HK-2 (cell line): ENCODE measurements around the gene DOCK2.

Source experiments
- DNase-seq: peaks from one replicate; pipeline ENCODE4 v3.0.0-alpha.2; 2018; ENCODE audit not compliant: unreplicated experiment

DOCK2 gene

GRCh38 chr5:169904508-169904907 is 267.4 kb downstream of the DOCK2 start:
- no peak for DNase-seq

DNA sequence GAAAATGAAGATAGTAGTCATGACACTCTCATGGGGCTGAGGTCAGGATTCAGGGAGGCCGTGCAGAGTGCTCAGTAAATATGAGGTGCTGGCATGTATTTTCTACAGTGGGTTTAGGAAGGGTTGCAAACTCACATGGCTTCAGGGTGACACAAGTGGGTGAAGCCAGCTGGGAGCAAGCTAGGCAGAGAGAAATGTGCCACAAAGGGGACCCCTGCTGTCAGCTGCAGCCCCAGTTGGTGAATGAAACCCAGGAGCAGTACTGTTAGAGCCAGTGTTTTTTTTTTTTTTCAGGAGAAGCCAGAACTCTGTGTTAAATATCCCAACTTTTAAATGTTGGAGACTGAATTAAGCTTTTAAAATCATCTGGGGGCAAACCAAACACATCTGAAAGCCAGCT is 267.9 kb downstream of the DOCK2 start:
- no peak for DNase-seq

- no peak for DNase-seq
Measured at GRCh38 chr5:169906745-169907649, 269.9 kb downstream of the DOCK2 start.

DNA sequence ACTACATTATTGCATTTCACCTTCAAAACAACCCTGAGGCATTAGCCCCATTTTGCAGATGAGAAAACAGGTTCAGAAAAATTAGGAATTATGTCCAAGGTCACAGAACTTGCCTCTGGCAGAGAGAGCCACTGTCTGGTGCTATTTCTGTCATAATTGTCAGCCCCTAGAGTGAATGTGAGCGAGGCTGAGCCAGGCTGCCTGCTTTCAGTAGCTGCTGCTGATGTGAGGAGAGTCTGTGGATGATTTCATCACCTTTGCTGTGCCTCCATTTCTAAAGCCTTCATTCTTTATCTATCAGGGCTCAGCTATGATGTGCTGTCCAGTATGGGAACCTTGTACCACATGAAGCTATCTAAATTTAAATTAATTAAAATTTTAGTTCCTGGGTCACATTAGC is 271.8 kb downstream of the DOCK2 start:
- no peak for DNase-seq

- no peak for DNase-seq
Measured at GRCh38 chr5:169909945-169910344, 272.9 kb downstream of the DOCK2 start.

DNA sequence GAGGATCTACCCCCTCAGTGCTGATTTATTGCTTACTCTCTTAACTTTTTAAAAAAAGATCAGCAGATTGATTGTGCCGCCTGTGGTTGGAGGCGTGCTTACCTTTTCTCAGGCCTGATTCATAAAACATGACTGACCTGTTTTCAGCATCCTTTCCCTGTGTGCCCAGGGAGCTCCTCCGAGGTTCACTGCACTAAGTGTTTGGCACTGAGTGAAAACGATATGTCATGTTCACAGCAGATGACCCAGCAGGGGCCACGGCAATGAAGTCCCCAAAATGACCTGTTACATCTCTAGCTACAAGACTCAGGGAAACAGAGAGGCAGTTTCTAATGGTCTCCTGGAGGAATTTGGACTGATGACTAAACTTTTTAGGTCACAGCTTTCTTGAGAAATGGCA is 273.3 kb downstream of the DOCK2 start:
- DNase-seq = no peak

- no peak for DNase-seq
Measured at GRCh38 chr5:169911448-169912212, 274.6 kb downstream of the DOCK2 start.

- DNase-seq = no peak
Measured at GRCh38 chr5:169913479-169913878, 276.4 kb downstream of the DOCK2 start.

DNA sequence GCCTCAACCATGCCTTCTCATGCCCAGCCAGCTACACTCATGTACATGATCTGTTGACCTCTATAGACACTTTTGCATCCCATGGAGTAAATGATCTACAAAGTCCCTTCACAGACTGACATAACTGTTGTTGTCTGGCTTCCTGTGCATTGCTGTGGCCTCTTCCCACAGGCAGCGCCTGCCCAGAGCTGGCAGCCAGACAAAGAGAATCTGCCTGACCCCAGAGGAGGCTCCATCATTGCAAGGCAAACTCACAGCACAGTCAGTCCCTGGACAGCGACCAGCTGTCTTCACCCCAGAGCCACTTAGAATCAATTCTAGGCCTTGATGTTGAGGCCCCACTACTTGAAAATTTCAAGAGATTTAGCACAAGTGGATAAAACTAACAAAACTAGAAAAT is 277.7 kb downstream of the DOCK2 start:
- peak; percentile 7 for DNase-seq

GRCh38 chr5:169917500-169917899 is 280.4 kb downstream of the DOCK2 start:
- DNase-seq = no peak

GRCh38 chr5:169918228-169918627 is 281.2 kb downstream of the DOCK2 start:
- no peak for DNase-seq

- no peak for DNase-seq
Measured at GRCh38 chr5:169920474-169920873, 283.4 kb downstream of the DOCK2 start.

- DNase-seq = no peak
Measured at GRCh38 chr5:169921384-169921783, 284.3 kb downstream of the DOCK2 start.

GRCh38 chr5:169921949-169922348 is 284.9 kb downstream of the DOCK2 start:
- DNase-seq = no peak

DNA sequence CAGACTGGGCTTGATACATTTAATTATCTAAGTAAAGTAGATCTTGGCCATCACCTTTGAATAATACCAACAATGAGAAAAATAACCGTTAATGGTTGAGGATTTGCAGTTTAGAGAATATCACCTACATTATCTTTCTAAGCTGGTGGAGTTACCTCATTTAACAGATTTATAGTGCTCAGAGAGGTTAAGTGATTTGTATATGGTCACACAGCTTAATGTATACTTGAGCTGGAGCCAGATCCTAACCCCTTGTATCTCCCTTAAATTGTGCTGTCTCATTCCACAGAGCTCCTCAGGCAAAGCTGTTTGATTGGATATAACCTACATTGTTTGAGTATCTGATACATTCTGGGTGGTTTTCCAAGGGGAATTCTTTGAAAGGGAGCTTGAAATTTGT is 285.4 kb downstream of the DOCK2 start:
- DNase-seq = no peak

DNA sequence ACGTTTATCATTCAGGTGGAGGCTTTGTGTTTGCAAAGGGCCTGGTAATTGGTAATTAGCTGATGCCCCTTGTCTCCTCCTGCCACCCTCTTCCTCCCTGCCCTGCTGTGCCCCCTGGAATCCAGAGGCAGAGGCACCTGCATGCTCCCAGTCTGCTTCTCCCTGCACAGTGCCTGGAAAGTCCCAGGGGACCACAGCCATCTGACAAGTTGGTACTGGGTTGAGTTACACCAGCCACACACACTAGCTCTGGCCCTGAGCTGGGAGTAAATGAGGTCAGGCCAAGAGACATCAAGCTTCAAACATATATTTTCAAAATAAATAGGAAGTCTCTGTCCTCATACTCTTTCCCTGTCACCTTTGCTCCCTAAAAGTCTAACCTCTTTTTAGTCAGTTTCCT is 286.9 kb downstream of the DOCK2 start:
- no peak for DNase-seq

- DNase-seq = no peak
Measured at GRCh38 chr5:169933127-169933526, 296.1 kb downstream of the DOCK2 start.

- DNase-seq = no peak
Measured at GRCh38 chr5:169933616-169934015, 296.5 kb downstream of the DOCK2 start.

DNA sequence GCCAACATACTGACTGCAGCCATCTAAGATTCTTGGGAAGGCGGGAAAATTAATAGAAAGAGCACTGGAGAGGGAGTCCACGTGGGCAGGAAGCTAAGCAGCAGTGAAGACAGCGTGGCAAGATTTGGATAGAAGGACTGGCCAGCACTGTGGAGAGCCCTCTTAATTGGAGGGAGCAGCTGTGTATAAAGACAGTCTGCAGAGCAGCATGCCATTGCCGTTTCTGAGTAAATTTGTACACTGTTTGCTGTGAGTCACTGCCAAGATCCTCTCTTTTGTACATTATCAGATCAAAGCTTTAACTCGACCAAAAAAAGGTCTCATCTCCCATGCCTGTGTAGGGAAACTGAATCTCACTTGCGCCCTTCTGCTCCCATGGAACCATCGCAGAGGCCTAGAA is 297.9 kb downstream of the DOCK2 start:
- DNase-seq = no peak

DNA sequence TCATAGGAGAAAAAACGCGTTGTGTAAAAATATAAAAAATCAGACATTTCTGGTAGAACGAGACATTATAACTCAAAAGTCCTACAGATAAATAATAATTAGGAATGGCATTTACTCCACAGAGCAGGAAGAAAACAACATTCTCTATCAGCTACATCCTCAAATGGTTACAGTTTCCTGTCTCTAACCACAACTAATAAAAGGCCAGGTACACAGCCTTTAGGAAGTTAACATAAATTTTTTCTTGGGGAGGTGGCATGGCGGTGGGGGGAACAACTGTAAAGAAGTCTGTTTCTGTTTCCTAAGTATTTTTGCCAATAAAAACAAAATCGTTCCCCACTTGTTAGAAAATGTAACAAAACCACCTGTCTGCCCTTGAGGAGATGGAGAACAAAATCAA is 298.7 kb downstream of the DOCK2 start:
- DNase-seq = no peak

- DNase-seq = no peak
Measured at GRCh38 chr5:169938439-169938838, 301.4 kb downstream of the DOCK2 start.

GRCh38 chr5:169939731-169940130 is 302.7 kb downstream of the DOCK2 start:
- no peak for DNase-seq

DNA sequence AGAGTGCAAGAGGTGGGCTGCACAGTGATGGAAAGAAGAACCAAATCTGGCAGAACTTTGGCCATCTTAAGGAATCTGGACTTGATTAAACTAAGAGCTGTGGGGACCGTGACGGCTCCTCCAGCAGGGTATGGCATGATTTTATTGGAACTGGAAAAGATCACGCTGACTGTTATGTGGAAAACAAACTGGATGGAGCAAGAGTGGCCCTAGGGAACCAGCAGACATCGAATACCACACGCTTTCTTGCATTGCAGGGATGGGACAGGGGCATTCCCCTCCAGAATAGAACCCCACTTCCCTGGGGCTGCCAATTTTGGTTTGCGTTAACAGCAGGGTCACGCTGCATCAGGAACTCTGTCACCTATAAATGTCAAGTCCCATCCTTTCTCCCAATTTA is 304.5 kb downstream of the DOCK2 start:
- DNase-seq = no peak
